ENCODE results near the gene INSC.

DNA sequence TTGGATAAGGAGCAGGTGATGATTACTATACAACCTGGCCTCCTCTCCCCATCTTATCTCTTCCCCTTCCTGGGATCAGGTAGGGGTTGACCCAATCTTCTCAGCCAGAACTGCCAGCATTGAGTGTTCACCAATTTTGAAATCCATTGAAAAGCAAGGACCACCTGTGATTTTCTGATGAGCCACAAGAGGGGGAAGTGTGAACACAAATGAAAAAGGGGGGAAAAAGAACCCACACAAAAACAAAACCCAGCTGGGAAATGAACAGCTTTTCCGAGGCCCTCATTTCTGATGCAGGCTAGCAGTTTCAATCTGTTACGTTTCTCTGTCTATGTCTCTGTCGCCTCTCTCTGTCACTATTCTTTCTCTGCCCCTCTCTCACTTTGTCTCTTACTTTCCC, 161.9 kb downstream of the INSC start:
- TF ChIP-seq, protein P1, sequence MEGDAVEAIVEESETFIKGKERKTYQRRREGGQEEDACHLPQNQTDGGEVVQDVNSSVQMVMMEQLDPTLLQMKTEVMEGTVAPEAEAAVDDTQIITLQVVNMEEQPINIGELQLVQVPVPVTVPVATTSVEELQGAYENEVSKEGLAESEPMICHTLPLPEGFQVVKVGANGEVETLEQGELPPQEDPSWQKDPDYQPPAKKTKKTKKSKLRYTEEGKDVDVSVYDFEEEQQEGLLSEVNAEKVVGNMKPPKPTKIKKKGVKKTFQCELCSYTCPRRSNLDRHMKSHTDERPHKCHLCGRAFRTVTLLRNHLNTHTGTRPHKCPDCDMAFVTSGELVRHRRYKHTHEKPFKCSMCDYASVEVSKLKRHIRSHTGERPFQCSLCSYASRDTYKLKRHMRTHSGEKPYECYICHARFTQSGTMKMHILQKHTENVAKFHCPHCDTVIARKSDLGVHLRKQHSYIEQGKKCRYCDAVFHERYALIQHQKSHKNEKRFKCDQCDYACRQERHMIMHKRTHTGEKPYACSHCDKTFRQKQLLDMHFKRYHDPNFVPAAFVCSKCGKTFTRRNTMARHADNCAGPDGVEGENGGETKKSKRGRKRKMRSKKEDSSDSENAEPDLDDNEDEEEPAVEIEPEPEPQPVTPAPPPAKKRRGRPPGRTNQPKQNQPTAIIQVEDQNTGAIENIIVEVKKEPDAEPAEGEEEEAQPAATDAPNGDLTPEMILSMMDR (conservative IDR thresholded peaks at IDR 0.05; ENCODE audit: low read depth, low read length): no peak; the same call in 1 of the 2 replicates
- TF ChIP-seq EZH2phosphoT487 (IDR thresholded peaks at IDR 0.05; ENCODE audit: borderline replicate concordance, low read length) (no peak), EZH2 (IDR thresholded peaks at IDR 0.05; ENCODE audit: low read length, unreplicated experiment) (no peak)
